SK-N-SH (cell line): ENCODE measurements around the gene ADISSP.
"Not testable (repeated sequence)": the region's sequence is repeated elsewhere in the genome, so short reads cannot be mapped to it uniquely, and the experiment has no call there.

Experiments used
- CTCF ChIP-seq: fragments of 200-600 bp; sonication (generic); IDR thresholded peaks from 2 replicates; pipeline ENCODE4 v1.6.1; 2017; ENCODE audit warnings: antibody characterized with exemption, mild to moderate bottlenecking, moderate library complexity
- EP300 ChIP-seq, 2 experiments: IDR thresholded peaks; 2 replicates each; pipeline versions ENCODE4 v1.4.0 to v1.6.1; 2012; ENCODE audit warnings: borderline replicate concordance in 1 of 2, low read depth in 1 of 2, low read length in 1 of 2
- POLR2AphosphoS5 ChIP-seq: IDR thresholded peaks from 2 replicates; pipeline ENCODE4 v1.6.1; 2012; ENCODE audit warnings: low read depth, low read length
- USF1 ChIP-seq: IDR thresholded peaks from 2 replicates; pipeline ENCODE4 v1.4.0; 2012; ENCODE audit warnings: low read depth, borderline replicate concordance

- not testable (repeated sequence) for TF ChIP-seq EP300 (IDR thresholded peaks at IDR 0.05; ENCODE audit: borderline replicate concordance in 1 of 2, low read depth in 1 of 2, low read length in 1 of 2); CTCF; USF1; POLR2AphosphoS5
These were observed 21.6 kb upstream of the ADISSP start for GRCh38 chr20:3789201-3789600.
